ENCODE results near the gene DAAM1.

Gene DAAM1

DNA sequence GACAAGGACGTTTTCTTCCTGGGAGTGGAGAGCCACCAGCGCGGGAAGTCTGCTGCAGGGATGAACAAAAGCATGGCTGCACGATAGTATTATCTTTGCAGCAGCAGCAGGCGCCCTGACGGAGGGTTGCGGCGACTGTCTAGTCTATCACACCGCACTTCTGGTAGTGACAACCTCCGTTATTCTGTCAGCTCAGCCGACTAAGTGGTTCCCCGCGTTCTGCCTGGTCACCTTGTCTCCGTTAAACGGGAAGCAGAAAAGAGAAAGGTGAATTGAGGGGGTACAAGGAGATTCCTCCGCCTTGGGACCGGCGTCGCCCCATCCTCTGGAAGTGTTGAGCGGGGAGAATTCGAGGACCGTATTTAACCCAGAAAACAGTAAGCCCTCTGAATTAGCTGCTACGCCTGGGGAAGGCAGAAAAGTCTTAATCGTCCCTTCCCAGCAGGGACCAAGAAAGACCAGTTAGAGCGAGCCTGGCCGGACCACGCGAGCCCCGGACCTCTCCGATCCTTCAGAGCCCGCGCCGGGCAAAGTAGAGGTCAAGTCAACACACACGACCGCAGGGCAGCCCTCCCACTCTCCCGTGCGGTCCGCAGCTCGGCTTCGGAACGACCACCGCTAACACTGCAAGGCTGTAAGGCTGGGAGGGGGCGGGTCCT is 536 bp upstream of the DAAM1 start:
- FAIRE-seq (no peak), DNase-seq (ENCODE audit: low spot score) (no peak)

DNA sequence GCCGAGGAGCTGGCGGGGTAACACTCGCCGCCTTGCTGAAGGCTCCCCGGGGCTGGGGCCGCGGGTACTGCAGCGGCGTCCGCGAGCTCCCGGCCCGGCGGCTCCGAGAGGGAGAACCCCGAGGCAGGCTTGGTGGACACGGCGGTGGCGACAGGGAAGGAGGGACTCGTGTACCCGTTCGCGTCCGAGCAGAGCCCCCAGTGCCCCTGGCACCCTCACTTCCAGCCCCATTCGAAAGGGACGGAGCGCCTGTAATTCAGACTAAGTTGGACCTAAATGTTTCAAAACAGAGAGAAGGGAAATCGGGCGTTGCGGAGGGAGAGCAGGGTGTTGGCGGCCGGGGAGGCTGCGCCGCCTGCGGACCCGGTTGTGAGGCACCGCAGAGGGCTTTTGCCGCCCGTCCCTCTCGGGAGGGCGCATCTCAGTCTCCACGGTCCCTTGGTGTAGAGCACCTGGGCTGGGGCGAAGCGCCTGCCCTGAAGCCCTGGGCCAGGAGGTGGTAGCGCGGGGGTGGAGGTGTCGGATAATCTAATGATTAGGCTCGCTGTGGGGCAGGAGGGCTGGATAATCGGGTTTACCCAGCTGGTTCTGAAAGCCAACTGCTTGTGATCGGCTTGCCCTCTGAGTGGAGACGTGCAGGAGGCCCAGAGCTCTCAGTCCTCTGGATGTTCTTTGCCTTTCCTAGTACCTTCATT is 771 bp downstream of the DAAM1 start:
- DNase-seq (ENCODE audit: low spot score) (peak; percentile 3), FAIRE-seq (no peak)

DNA sequence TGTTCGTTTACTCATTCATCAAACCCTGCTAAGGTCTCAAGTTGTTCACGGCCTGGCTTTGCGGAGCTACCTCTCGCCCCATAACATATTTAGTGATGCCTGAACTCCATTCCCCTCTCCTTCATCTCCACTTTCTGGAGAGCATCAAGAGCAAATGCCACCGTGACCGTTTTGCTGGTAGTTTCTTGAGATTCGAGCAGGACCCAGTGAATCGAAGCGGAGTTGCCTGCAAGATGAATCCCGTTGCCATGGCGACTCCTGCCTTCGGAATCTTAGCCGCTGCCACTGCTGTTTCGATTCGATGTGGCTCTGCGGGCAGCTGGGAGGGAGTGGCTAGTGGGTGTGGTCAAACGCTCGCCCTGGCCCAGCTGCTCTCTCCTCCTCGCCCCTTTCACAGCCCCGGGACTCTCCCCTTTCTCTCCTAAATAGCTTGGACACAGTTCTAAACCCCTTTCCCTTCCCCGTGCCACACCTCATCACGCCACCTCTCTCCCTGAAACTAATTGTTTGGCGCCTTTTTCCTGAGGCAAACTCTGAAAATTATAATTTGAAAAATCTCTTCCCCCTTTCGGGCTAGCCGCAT is 1.4 kb downstream of the DAAM1 start:
- DNase-seq (ENCODE audit: low spot score) (peak; percentile 81), FAIRE-seq (no peak)

DNA sequence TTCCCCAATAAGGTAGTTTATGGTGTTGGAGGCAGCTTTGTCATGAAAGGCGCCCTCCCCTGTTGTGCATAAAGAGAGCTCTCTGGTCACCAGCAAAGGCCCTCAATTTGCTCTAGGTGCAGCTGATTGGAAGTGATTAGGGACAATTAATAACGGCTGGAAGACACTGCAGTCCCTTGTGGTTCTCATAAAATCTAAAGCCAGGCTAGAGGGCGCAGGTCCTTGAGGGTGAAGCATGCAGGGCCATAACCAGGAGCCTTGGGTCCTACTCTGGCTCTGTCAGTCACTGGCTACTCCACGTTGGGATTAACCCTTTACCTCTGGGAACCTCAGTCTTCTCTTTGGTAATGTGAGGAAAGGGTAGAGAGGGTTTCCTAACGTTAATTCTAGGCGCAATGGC is 1.9 kb downstream of the DAAM1 start:
- DNase-seq (ENCODE audit: low spot score) = no peak
- no peak for FAIRE-seq

DNA sequence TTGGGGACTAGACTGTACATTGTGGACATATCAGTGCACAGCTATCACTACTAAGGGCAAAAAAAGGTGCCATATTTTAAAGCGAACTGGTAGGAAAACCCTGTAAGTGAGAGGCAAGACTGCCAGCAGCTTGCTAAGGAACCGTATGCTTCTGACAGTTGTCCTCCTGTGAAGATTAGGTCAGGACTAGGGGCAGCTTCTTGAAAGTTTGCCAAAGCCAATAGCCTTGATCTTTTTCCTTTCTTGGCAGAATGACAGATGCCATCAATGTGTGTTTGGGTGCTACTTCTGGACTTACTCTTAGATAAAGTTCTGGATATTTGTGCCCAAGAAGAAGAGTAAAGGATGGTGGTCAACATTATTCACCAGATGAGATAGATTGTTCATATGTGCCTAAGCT is 7.4 kb downstream of the DAAM1 start:
- FAIRE-seq = no peak
- no peak for DNase-seq (ENCODE audit: low spot score)

DNA sequence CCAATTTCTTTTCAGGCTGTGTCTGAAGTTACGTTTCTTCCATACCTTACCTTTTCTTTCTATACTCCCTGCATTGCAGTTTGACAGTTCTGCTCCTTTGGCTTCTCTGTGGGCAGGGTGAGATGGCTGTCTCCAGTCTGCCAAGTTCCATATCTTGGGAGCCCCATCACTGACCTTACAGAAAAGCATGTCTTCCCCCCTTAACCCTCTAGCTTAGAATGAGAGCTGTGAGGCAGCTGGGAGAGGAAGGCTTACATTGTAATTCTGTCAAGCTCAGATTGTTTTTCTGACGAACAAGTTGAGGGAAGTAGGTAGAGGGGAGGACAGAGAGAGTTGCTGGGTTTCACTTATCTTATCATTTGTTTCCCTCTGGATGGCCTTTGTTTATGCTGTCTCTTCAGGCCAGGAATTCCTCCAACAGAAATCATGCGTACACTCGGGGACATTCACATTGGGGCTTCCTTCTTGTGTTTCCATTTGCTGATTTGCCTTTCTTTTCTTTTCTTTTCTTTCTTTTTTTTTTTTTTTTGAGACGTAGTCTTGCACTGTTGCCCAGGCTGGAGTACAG is 9.3 kb downstream of the DAAM1 start:
- DNase-seq (ENCODE audit: low spot score) (no peak), FAIRE-seq (no peak)

DNA sequence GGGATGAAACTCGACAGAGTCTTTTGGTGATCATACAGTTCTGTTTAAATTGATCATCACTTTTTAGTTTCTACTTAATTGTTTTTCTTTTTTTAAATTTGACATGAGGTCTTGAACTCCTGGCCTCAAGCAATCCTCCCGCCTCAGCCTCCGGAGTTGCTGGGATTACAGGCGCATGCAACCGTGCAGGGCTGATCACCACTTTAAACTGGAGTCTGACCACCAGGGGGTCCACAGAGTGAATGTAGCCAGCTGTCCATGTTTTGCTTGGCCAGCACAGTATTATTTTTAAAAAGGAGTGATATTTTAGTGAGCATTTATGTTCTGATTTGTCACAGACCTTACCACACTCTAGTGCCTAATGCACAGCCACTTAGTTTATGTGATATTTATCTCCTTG is 10.7 kb downstream of the DAAM1 start:
- DNase-seq (ENCODE audit: low spot score) (no peak), FAIRE-seq (no peak)

DNA sequence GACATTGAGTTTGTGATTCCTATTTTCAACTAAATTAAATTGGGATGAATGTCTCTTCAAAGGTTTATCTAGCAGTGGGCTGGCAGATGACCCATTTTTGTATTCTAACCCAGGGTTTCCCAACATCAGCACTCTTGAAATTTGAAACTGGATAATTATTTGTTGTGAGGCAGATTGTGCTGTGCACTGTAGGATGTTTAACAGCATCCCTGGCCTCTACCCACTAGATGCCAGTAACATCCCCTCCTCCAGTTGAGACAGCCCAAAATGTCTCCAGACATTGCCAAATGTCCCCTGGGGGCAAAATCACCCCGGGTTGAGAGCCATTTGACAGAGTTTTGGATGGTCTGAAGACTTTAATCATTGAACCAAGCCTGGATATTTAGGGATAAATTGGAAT is 11.1 kb downstream of the DAAM1 start:
- FAIRE-seq (no peak), DNase-seq (ENCODE audit: low spot score) (no peak)

DNA sequence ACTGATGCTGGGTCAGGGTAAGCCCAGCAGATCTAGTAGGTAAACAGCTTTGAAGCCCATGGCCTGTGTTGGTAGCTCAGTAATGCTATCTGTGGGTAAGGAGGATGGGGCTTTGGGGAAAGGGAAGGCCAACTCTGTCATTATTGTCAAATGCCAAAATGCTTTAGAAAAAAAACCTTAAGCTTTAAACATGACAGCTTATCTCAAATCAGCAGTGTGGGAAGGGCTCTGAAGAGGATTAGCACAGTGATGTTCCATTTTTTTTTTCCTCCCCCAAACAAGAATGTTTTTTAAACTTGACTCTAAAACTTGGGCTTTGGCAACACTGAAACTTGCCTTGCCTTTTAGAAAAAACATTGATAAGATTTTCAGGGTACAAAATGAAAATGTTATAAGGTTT is 11.7 kb downstream of the DAAM1 start:
- DNase-seq (ENCODE audit: low spot score) = no peak
- FAIRE-seq = no peak

DNA sequence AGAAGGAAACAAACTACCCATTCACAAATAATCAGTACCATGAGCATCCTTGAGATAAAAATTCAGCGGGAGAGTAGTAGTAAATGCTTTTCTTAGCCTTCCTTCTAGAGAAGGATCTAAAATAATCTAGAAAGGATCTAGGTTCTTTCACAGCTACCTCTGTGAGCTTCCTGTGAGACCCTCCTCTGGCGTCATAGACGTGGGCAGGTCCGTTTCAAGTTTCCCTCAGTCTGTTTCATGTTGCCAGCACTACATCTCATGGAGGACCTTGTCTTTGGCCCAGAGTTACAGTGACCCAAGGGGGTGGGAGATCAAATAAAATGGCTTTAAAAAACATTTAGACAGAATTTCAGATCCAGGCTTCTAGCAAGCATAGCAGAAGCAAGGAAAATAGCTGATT is 13.6 kb downstream of the DAAM1 start:
- DNase-seq (ENCODE audit: low spot score) (no peak), FAIRE-seq (no peak)

DNA sequence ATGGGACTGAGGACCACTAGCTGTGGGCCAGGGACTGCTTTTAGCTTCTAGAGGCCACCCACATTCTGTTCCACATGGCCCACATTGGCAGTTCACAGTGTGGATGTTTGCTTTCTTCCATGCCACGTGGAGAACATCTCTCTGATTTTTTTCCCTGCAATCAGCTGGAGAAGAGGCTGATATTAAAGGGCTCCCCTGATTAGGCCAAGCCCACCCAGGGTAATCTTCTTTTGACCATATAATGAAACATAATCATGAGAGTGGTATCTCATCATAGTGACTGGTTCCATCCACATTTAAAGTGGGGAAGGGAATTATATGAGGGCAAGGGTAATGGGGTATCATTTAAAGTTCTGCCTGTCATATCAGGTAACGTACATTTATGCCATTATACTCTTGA is 15.8 kb downstream of the DAAM1 start:
- no peak for DNase-seq (ENCODE audit: low spot score)
- no peak for FAIRE-seq

DNA sequence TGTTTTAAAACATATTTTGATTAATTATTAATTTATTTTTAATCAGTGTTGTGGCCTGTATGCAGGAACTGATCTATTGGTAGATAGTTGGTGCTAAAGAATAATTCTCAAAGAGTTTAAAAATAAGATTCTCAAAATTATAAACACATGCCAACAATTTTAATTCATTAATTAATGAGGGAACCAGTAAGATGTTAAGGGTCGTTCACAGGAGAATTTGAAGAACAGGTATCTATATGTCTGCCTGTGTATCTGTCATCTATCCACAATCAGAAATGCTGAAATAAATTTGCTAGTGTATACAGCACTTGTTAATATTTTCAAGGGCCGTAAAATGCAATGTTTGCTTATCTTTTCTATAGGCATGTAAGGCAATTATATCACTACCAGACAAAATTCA is 18.4 kb downstream of the DAAM1 start:
- no peak for DNase-seq (ENCODE audit: low spot score)
- no peak for FAIRE-seq

DNA sequence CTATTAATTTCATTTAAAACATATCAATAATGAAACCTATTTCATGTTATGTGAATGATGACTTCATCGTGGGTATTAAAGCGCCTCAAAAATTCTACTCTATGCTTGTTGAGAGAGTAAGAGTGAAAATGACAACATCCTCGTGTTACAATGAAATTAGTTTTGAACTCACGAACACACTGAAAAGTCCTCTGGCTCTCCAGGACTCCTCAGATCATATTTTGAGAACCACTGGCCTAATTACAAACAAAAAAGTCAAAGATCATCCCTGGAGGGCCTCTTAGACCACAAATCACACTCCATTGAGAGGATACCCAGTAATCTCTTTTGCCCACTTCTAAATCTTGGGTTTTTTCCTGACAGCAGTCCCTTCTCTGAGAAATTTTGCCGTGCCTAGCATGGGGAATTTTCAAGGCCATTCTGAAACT is 19.1 kb downstream of the DAAM1 start:
- DNase-seq (ENCODE audit: low spot score) (no peak), FAIRE-seq (no peak)

DNA sequence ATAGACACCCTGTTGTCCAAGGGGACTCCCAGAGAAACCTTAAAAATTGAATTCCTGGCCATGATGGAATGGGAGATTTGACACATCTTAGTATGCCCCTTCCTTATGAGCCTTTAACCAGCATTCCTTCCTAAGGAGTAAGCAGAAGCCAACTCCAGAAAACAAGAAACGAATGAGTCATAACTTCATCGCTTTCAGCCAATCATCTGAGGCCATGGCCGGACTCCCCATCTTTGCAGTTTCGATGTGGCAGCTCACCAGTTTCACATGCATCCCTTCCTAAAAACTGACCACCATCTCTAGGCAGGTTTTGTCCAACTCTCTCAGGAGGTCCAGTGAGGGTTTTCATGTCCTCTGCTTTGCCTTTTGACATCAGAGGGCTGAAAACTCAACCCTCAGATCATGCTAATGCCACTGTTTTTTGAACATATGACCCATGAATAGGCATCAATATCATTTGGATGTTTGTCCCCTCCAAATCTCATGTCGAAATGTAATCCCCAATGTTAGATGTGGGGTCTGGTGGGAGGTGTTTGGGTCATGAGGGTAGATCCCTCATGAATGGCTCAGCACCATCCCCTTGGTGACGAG is 19.9 kb downstream of the DAAM1 start:
- DNase-seq (ENCODE audit: low spot score) (no peak), FAIRE-seq (no peak)

DNA sequence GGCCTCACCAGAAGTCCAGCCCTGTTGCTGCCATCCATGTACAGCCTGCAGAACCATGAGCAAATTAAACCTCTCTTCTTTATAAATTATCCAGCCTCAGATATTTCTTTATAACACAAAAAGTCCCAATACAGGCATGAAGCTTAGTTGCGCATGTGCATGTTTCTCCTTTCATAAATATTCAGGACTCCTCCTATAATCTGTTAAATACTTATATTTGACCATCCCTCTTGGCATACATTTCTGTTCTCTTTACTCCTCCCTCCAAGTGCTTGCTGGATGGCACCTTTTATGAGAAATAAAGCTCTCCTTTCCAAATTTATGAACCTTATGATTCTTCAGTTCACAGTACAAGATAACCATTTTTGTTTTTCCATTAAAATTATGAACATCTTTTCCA is 20.5 kb downstream of the DAAM1 start:
- no peak for FAIRE-seq

DNA sequence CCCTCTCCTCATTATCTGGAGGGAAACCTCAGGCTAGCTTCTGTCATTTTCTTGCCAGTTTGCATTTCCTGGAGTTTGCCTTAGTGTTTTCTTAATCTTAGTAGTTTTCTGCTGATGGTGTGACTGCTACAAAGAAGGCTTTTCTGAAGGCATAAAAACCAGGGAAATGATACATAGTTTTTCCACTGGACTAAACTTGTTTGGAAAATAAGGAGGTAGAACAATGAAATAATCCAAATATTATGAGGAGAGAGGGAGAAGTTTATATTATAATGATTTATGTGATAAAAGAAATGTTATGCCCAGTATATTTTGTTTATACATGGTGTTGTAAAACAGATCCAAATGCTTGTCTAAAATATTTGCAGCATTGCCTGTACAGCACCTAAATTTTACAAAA is 22.2 kb downstream of the DAAM1 start:
- FAIRE-seq (no peak), DNase-seq (ENCODE audit: low spot score) (no peak)

More for the DNA sequence above, 20.5 kb downstream of the DAAM1 start:
- no peak for DNase-seq (ENCODE audit: low spot score)

DNA sequence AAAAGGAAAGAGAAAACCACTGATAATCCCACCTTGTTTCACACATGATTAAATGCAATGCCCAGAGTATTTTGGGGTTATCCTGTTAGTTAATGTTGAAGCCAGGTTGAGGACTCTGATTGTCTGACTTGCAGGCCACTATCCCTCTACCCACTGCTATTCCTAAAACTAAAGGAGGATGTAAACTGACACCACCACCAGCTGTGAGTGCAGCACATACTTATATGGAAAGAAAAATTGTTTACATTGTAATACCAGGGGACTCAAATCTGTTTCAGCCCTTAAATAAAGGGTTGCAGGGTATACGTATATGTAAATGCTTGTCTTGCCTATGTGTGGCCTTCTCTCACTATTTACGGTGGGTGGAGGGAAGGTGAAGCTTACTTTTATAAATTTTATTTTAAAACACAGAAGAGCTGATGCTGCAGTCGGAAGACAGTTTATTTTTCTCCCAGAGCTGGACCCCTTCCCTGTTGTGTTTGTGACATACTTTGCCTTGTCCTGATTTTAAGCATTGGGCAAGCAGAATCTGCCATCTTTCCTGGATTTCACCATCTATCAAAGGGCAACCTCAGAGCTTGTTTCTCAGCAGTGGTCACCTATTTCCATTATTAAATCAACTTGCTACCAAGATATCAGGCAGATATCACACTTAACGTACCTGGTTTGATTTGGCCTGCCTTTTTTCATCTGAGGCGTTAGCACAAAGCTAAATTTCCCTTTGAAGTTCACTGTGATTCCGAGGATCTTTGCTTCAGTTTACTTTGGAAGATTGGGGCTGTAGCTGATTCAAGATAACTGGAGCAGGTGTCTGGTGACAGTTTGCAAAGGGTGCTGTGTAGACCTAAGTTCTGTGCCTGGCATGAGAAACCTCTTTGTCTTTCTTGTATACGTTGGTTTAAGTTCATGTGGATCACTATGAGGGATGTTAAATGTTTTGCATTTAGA is 25.2 kb downstream of the DAAM1 start:
- FAIRE-seq = no peak
- DNase-seq (ENCODE audit: low spot score) = no peak

DNA sequence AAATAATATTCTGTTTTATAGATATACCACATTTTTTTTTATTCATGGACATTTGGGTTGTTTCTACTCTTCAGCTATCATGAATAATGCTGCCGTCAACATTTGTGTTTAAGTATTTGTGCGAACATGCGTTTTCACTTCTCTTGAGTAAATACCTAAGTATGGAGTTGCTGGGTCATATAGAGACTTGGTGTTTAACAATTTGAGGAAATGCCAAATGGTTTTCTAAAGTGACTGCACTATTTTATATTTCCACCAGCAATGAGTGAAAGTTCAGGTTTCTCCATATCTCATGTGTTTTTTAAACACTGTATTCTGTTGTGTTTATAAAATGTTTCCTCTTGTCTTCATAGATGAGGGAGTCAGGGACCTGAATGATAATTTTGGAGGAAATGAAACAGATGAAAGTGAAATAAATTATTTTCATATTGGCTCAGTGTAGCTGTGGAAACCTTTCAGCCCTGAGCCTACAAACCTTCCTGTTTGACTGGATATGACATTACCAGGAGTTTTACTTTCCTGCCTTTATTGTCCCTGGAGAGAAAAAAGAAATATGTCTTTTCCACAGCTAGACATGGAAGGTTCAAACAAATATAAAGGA is 26.3 kb downstream of the DAAM1 start:
- no peak for DNase-seq (ENCODE audit: low spot score)
- no peak for FAIRE-seq

DNA sequence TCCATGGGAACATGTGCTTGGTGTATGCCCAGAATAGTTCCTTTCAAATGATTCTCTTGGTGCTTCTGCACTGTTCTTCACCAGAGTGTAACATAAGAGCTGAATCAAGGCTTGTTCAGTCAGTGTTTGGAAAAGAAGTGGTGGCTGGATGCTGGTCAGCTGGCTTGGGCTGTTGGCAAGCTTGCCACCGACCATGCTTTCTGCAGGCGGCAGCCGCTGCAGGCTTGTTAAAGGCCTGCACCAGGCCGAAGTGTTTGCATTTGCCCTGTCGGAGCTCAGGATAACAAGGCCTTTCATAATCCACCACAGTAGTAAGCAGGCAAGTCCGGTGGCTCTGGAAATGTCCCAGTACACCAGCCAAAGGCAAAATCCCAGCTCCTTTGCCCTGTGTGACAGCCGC is 26.9 kb downstream of the DAAM1 start:
- DNase-seq (ENCODE audit: low spot score) = no peak
- FAIRE-seq = no peak

DNA sequence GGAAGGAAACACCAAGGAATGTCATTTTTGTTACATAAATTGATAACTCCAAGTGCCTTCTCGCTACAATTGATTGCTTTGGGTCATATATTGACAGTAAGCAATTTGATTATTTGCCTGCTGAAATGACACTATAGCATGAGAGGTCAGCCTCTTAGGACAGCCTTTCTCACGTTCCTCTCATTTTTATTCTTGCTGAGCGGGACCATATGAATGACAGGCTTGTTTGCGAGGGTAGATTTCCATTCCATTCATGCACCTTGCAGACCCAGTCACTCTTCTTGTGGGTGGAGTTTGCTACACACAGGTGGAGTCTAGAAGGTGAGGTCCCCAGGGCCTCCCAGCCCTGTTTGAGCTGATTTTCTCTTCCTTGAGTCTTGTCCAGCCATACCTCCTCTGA is 27.3 kb downstream of the DAAM1 start:
- no peak for FAIRE-seq
- DNase-seq (ENCODE audit: low spot score) = no peak

DNA sequence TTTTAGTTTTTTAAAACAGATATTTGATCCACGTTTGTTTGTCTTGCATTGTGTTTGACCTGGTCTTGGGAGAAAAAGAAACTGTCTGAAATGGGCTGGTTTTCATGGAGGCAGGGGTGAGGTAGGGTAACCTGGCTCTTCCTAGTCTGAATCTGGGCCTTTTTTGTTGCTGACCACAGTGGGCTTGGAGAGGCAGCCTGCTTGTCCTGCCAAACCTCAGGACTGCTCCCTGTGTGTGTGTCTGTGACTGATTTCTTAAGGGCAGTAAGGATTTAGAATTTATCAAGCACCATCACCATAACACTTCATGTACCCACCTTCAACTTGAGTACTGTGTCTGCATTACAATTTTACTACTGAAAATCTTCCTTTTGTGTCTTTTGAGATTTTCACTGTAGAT is 28.5 kb downstream of the DAAM1 start:
- DNase-seq (ENCODE audit: low spot score) (no peak), FAIRE-seq (no peak)

Data from RCC 7860 (cell line).